A673 (cell line): ENCODE measurements around the gene ISL2. TPM values are rescaled to one million over a fixed set of nuclear protein-coding genes. Genes with fewer than 3 reads are reported as not detected.

Experiments used
- BruUV-seq: library from RNA; stranded (reverse); fragments of 400-500 nt; replicated peaks from 2 replicates; lab custom pipeline; 2021; lab: Mats Ljungman, UMichigan
- CTCF ChIA-PET: fragments of 300-600 bp; sonication (Branson Sonifier 250); formaldehyde crosslinking; loops from one replicate; lab custom pipeline; 2022; ENCODE audit warnings: antibody characterized with exemption; lab: Charles Lee
- POLR2A ChIA-PET: fragments of 300-600 bp; sonication (Branson Sonifier 250); formaldehyde crosslinking; loops from one replicate; lab custom pipeline; 2022; ENCODE audit warnings: antibody characterized with exemption; ENCODE audit not compliant: low non-redundant PET; lab: Charles Lee
- DNase-seq: peaks from one replicate; pipeline ENCODE4 v3.0.0-alpha.2; 2015; ENCODE audit warnings: low spot score
- H3K27ac ChIP-seq: fragments of 200-600 bp; sonication (generic); 2 replicates; pipeline ENCODE4 v1.5.1; 2016; ENCODE audit warnings: mixed run types, low read depth, mild to moderate bottlenecking, mixed read lengths, antibody characterized with exemption, low read length; ENCODE audit not compliant: poor library complexity, severe bottlenecking
- H3K27me3 ChIP-seq: fragments of 200-600 bp; sonication (generic); replicated peaks from 2 replicates; pipeline ENCODE4 v1.6.1; 2017; ENCODE audit warnings: mixed run types, low read depth, mild to moderate bottlenecking, mixed read lengths, antibody characterized with exemption, low read length; ENCODE audit not compliant: insufficient read depth, poor library complexity
- H3K36me3 ChIP-seq: fragments of 200-600 bp; sonication (generic); 2 replicates; pipeline ENCODE4 v1.6.1; 2016; ENCODE audit warnings: mixed run types, mild to moderate bottlenecking, mixed read lengths, antibody characterized with exemption, low read length; ENCODE audit not compliant: insufficient read depth, poor library complexity, severe bottlenecking
- H3K4me1 ChIP-seq: fragments of 200-600 bp; sonication (generic); 2 replicates; pipeline ENCODE4 v1.6.1; 2017; ENCODE audit warnings: mixed run types, mild to moderate bottlenecking, mixed read lengths, antibody characterized with exemption, low read length; ENCODE audit not compliant: insufficient read depth, poor library complexity, severe bottlenecking
- H3K4me3 ChIP-seq: fragments of 200-600 bp; sonication (generic); 2 replicates; pipeline ENCODE4 v1.5.1; 2016; ENCODE audit warnings: low read depth, mixed run types, mild to moderate bottlenecking, mixed read lengths, low read length; ENCODE audit not compliant: poor library complexity, severe bottlenecking
- H3K9me3 ChIP-seq: fragments of 200-600 bp; sonication (generic); 2 replicates; pipeline ENCODE4 v1.6.1; 2016; ENCODE audit warnings: mixed run types, low read depth, mild to moderate bottlenecking, mixed read lengths, antibody characterized with exemption, low read length; ENCODE audit not compliant: poor library complexity, severe bottlenecking
- EZH2 ChIP-seq: fragments of 200-600 bp; sonication (generic); IDR thresholded peaks from 2 replicates; pipeline ENCODE4 v1.6.1; 2017; ENCODE audit warnings: borderline replicate concordance, low read depth, mild to moderate bottlenecking, mixed read lengths, antibody characterized with exemption, low read length; ENCODE audit not compliant: poor library complexity, severe bottlenecking
- intact Hi-C: fragments of 100-400 bp; cut with micrococcal nuclease; formaldehyde crosslinking; loops from one replicate; pipeline ENCODE4 v1.10.0; 2022; ENCODE audit not compliant: unreplicated experiment
- total RNA-seq: library from RNA; stranded (reverse); gene quantifications from 2 replicates; pipeline ENCODE4 v1.2.3, GENCODE V29; 2021
- TF ChIP-seq, protein P1 (sequence below): fragments of 300-800, 200-600 bp; sonication (generic); conservative IDR thresholded peaks from 2 replicates; pipeline ENCODE4 v1.5.1; 2017; ENCODE audit warnings: low read depth, mild to moderate bottlenecking, antibody characterized with exemption, low read length, moderate library complexity, mixed read lengths

The ISL2 gene
- total RNA-seq, 1 experiment from 2014 or later, result 3.8 TPM

DNA sequence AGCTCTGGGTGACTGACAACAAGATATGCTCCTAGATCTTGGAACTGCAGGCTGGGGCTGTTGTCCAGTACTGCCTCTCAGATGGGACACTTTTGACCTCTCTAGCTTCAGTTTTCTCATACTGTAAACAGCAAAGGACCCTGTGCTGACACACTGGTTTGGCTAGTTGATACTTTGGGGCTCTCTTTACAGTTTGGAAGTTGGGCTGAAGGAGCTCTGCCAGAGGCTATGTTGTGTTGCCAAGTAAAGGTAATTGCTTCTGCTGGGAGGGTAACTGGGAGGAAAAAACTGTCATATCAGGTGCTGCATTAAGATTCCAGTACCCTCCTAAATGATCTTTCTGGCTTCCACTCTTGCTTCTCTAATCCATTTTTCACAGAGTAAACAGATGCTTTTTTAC, 54.0 kb downstream of the ISL2 start:
- ChIA-PET POLR2A (no interaction called here), CTCF (no interaction called here)
- DNase-seq, result no peak
- H3K27ac ChIP-seq, result no peak overlapping the region
- no peaks in the 10 kb centered on the region for H3K36me3 ChIP-seq
- H3K9me3 ChIP-seq, result no peaks in the 10 kb centered on the region
- no TSS peak for BruUV-seq
- H3K4me3 ChIP-seq, result no peak overlapping the region
- no peaks in the 10 kb centered on the region for H3K4me1 ChIP-seq
- intact Hi-C loops, result no loop called here
- H3K27me3 ChIP-seq, result no peaks in the 10 kb centered on the region
- TF ChIP-seq EZH2, result no peak
- TF ChIP-seq, protein P1, sequence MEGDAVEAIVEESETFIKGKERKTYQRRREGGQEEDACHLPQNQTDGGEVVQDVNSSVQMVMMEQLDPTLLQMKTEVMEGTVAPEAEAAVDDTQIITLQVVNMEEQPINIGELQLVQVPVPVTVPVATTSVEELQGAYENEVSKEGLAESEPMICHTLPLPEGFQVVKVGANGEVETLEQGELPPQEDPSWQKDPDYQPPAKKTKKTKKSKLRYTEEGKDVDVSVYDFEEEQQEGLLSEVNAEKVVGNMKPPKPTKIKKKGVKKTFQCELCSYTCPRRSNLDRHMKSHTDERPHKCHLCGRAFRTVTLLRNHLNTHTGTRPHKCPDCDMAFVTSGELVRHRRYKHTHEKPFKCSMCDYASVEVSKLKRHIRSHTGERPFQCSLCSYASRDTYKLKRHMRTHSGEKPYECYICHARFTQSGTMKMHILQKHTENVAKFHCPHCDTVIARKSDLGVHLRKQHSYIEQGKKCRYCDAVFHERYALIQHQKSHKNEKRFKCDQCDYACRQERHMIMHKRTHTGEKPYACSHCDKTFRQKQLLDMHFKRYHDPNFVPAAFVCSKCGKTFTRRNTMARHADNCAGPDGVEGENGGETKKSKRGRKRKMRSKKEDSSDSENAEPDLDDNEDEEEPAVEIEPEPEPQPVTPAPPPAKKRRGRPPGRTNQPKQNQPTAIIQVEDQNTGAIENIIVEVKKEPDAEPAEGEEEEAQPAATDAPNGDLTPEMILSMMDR, result no peak

DNA sequence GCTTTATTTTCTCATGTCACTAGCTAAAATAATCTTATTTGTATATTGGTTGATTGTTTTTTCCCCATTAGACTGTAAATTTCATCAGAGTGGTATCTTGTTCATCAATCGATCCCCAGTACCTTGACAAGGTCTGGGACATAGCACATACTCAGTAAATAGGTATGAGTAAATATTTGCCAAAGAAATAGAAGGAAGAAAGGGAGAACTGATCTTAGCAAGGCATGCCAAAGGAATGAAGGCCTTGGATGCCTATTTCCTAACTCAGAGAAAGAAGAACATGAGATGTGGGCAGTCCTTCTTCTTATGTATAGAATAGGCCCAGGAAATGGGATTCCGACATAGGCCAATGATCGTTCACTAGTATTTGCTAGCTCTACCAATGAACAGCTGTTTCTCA, 54.7 kb downstream of the ISL2 start:
- Histone ChIP-seq H3K27me3 (no peaks in the 10 kb centered on the region), H3K4me3 (no peak overlapping the region), H3K36me3 (no peaks in the 10 kb centered on the region), H3K9me3 (no peaks in the 10 kb centered on the region), H3K27ac (no peak overlapping the region), H3K4me1 (no peaks in the 10 kb centered on the region)
- intact Hi-C loops, result no loop called here
- DNase-seq, result no peak
- no peak for TF ChIP-seq EZH2
- TF ChIP-seq, protein P1, result no peak
- no TSS peak for BruUV-seq
- ChIA-PET CTCF (no interaction called here), POLR2A (no interaction called here)

DNA sequence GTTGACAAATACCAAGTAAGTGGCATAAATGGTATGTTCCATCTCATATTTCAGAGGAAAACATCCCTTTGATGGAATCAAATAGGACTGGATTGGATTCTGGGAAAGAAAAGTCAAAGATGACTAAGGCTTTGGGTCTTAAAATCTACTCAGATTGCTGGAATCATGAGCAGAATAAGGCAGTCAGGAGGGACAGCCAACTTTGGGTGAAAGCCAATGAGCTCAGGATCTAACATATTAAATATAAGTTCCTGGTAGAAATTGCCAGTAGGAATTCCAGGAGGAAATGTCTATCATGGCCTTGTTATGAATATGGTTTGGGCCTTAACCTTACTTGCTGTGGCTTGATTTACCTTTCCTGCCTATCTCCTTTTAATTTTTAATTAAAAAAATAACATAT, 55.3 kb downstream of the ISL2 start:
- H3K4me1 ChIP-seq, result no peaks in the 10 kb centered on the region
- no peaks in the 10 kb centered on the region for H3K27me3 ChIP-seq
- TF ChIP-seq, protein P1, result no peak
- no peak for TF ChIP-seq EZH2
- ChIA-PET CTCF (interaction anchor here (0.7 kb wide), 1 partner anchor 55 kb away, joined by 4 read pairs; no protein-coding TSS in a partner anchor), POLR2A (no interaction called here)
- intact Hi-C loops, result no loop called here
- BruUV-seq, result no TSS peak
- no peak for DNase-seq
- H3K36me3 ChIP-seq, result no peaks in the 10 kb centered on the region
- H3K9me3 ChIP-seq, result no peaks in the 10 kb centered on the region
- H3K27ac ChIP-seq, result no peak overlapping the region
- no peak overlapping the region for H3K4me3 ChIP-seq

Other genes starting within 250 kb of the ISL2 start
- gene ETFA, start 25.3 kb upstream of the ISL2 start, total RNA-seq, result 133 and 137 TPM in 2 replicates